ENCODE results near the gene PCP4.

Gene PCP4

GRCh38 chr21:39867198-39867650, at the start of gene PCP4:
PCP4 (plus strand) TSS chr21:39867438; CDS start chr21:39867502, 64 bp downstream.
- no peak within 1 kb of the TSS for H3K27ac ChIP-seq
- TF ChIP-seq, protein P1, sequence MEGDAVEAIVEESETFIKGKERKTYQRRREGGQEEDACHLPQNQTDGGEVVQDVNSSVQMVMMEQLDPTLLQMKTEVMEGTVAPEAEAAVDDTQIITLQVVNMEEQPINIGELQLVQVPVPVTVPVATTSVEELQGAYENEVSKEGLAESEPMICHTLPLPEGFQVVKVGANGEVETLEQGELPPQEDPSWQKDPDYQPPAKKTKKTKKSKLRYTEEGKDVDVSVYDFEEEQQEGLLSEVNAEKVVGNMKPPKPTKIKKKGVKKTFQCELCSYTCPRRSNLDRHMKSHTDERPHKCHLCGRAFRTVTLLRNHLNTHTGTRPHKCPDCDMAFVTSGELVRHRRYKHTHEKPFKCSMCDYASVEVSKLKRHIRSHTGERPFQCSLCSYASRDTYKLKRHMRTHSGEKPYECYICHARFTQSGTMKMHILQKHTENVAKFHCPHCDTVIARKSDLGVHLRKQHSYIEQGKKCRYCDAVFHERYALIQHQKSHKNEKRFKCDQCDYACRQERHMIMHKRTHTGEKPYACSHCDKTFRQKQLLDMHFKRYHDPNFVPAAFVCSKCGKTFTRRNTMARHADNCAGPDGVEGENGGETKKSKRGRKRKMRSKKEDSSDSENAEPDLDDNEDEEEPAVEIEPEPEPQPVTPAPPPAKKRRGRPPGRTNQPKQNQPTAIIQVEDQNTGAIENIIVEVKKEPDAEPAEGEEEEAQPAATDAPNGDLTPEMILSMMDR (IDR thresholded peaks at IDR 0.05) = peak; percentile 71

DNA sequence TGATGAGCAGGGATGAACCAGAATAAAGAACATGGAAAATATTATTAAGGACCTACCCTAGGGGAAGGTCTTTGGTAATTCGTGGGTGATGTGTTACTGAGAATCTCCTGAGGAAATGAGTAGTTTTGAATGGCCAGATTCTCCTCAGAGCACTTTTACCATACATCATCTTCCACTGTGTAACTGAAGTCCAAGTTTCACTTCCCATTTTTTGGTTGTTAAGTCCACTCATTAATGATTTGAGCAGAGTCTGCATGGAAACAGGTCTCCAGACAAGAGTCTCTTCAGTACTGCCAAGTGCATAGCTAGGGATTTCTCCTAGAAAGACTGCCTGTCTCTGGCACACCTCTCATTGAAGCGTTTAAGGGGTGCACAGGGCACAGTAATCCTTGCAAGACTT, 48.7 kb upstream of the PCP4 start:
- Histone ChIP-seq H3K4me3 (ENCODE audit: low read depth, low read length) (no peak overlapping the region), H3K9me3 (ENCODE audit: control insufficient read depth, low read length) (no peaks in the 10 kb centered on the region), H3K4me2 (ENCODE audit: low read length) (no peak overlapping the region), H3K79me2 (no peaks in the 10 kb centered on the region), H3K36me3 (ENCODE audit: control insufficient read depth, insufficient read depth, low read length) (no peaks in the 10 kb centered on the region), H3K27ac (no peak overlapping the region), H3K9ac (no peak overlapping the region), H3K4me1 (no peaks in the 10 kb centered on the region), H3K27me3 (ENCODE audit: control insufficient read depth, insufficient read depth, low read length) (no peaks in the 10 kb centered on the region), H2AFZ (no peak overlapping the region)
- TF ChIP-seq, protein P1 (IDR thresholded peaks at IDR 0.05) = no peak

More at GRCh38 chr21:39867198-39867650, at the start of gene PCP4:
- peak within 1 kb of the TSS; percentile 11 for H2AFZ ChIP-seq
- no peak within 1 kb of the TSS for H3K4me2 ChIP-seq (ENCODE audit: low read length)
- no peak within 1 kb of the TSS for H3K9ac ChIP-seq
- no peaks in the 10 kb centered on the region for H3K27me3 ChIP-seq (ENCODE audit: control insufficient read depth, insufficient read depth, low read length)
- H3K36me3 ChIP-seq (ENCODE audit: control insufficient read depth, insufficient read depth, low read length) = no peaks in the 10 kb centered on the region
- H3K9me3 ChIP-seq (ENCODE audit: control insufficient read depth, low read length) = no peaks in the 10 kb centered on the region
- H3K79me2 ChIP-seq = no peaks in the 10 kb centered on the region
- H3K4me3 ChIP-seq (ENCODE audit: low read depth, low read length) = no peak within 1 kb of the TSS
- H3K4me1 ChIP-seq = no peaks in the 10 kb centered on the region

DNA sequence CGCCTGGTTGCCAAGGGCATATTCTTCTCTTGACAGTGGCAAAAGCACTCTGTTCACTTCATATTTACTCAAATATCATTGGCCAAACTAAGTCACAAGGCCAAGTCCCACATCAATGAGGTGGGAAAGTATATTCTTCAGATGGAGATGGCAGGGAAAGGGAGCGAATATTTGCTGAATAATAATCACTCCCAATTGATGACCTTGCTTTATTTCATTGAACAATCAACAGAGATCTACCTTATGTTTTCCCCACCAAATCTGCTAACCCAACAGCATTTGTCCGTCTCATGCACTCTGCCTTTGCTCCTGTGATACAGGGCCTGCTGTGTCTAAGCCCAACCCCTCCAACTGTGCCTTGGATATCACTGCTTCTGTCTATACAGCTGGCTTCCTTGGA, 45.2 kb upstream of the PCP4 start:
- no peaks in the 10 kb centered on the region for H3K9me3 ChIP-seq (ENCODE audit: control insufficient read depth, low read length)
- H3K27ac ChIP-seq = no peak overlapping the region
- H3K27me3 ChIP-seq (ENCODE audit: control insufficient read depth, insufficient read depth, low read length) = no peaks in the 10 kb centered on the region
- no peak overlapping the region for H2AFZ ChIP-seq
- H3K9ac ChIP-seq = no peak overlapping the region
- TF ChIP-seq, protein P1 (IDR thresholded peaks at IDR 0.05) = no peak
- no peak overlapping the region for H3K4me3 ChIP-seq (ENCODE audit: low read depth, low read length)
- H3K4me1 ChIP-seq = no peaks in the 10 kb centered on the region
- H3K36me3 ChIP-seq (ENCODE audit: control insufficient read depth, insufficient read depth, low read length) = no peaks in the 10 kb centered on the region
- H3K4me2 ChIP-seq (ENCODE audit: low read length) = no peak overlapping the region
- H3K79me2 ChIP-seq = no peaks in the 10 kb centered on the region

GRCh38 chr21:39825250-39825649, 42.0 kb upstream of the PCP4 start:
- no peaks in the 10 kb centered on the region for H3K79me2 ChIP-seq
- H2AFZ ChIP-seq = no peak overlapping the region
- no peak overlapping the region for H3K27ac ChIP-seq
- no peak overlapping the region for H3K4me2 ChIP-seq (ENCODE audit: low read length)
- no peak overlapping the region for H3K9ac ChIP-seq
- no peaks in the 10 kb centered on the region for H3K9me3 ChIP-seq (ENCODE audit: control insufficient read depth, low read length)
- TF ChIP-seq, protein P1 (IDR thresholded peaks at IDR 0.05) = no peak
- no peaks in the 10 kb centered on the region for H3K4me1 ChIP-seq
- H3K27me3 ChIP-seq (ENCODE audit: control insufficient read depth, insufficient read depth, low read length) = no peaks in the 10 kb centered on the region
- no peak overlapping the region for H3K4me3 ChIP-seq (ENCODE audit: low read depth, low read length)
- H3K36me3 ChIP-seq (ENCODE audit: control insufficient read depth, insufficient read depth, low read length) = no peaks in the 10 kb centered on the region

DNA sequence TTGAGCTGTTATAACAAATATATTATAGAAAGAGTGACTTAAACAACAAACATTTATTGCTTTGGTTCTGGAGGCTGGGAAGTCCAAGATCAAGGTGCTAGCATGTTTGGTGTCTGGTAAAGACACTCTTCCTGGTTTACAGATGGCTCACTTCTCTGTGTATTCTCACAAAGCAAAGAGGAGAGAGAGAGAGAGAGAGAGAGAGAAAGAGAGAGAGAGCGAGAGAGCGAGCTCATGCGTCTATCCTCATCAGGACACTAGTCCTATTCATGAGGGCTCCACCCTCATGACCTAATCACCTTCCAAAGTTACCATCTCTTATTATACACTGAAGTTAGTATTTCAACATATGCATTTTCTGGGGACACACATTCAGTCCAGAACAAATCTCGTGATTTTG, 32.7 kb upstream of the PCP4 start:
- no peaks in the 10 kb centered on the region for H3K4me1 ChIP-seq
- H3K36me3 ChIP-seq (ENCODE audit: control insufficient read depth, insufficient read depth, low read length) = no peaks in the 10 kb centered on the region
- H3K79me2 ChIP-seq = no peaks in the 10 kb centered on the region
- TF ChIP-seq, protein P1 (IDR thresholded peaks at IDR 0.05) = no peak
- no peak overlapping the region for H3K9ac ChIP-seq
- no peak overlapping the region for H2AFZ ChIP-seq
- H3K4me2 ChIP-seq (ENCODE audit: low read length) = no peak overlapping the region
- no peaks in the 10 kb centered on the region for H3K9me3 ChIP-seq (ENCODE audit: control insufficient read depth, low read length)
- no peak overlapping the region for H3K4me3 ChIP-seq (ENCODE audit: low read depth, low read length)
- H3K27ac ChIP-seq = no peak overlapping the region
- H3K27me3 ChIP-seq (ENCODE audit: control insufficient read depth, insufficient read depth, low read length) = no peaks in the 10 kb centered on the region
